ENCODE measurements around the gene ADI1.
"Not testable (repeated sequence)": the region's sequence is repeated elsewhere in the genome, so short reads cannot be mapped to it uniquely, and the experiment has no call there.

ADI1 gene

GRCh38 chr2:3492475-3492787, 26.9 kb downstream of the ADI1 start:
- DNase-seq: not testable (repeated sequence)

GRCh38 chr2:3491716-3492474, 27.4 kb downstream of the ADI1 start:
- DNase-seq: no peak

- no peak for DNase-seq
Observed at GRCh38 chr2:3491306-3491705, 28.0 kb downstream of the ADI1 start.

- DNase-seq: no peak
Observed at GRCh38 chr2:3490191-3491170, 28.9 kb downstream of the ADI1 start.

GRCh38 chr2:3489764-3490115, 29.6 kb downstream of the ADI1 start:
- DNase-seq: no peak

GRCh38 chr2:3488855-3489763, 30.2 kb downstream of the ADI1 start:
- no peak for DNase-seq

GRCh38 chr2:3488061-3488531, 31.2 kb downstream of the ADI1 start:
- DNase-seq: no peak

- DNase-seq: no peak
Observed at GRCh38 chr2:3487432-3487831, 31.9 kb downstream of the ADI1 start.

GRCh38 chr2:3487028-3487425, 32.3 kb downstream of the ADI1 start:
- DNase-seq: no peak

- DNase-seq: no peak
Observed at GRCh38 chr2:3486047-3487027, 33.0 kb downstream of the ADI1 start.

GRCh38 chr2:3485166-3485565, 34.2 kb downstream of the ADI1 start:
- no peak for DNase-seq

- DNase-seq: no peak
Observed at GRCh38 chr2:3483986-3484960, 35.1 kb downstream of the ADI1 start.

GRCh38 chr2:3483227-3483985, 35.9 kb downstream of the ADI1 start:
- DNase-seq: no peak

- no peak for DNase-seq
Observed at GRCh38 chr2:3482363-3482821, 36.9 kb downstream of the ADI1 start.

- no peak for DNase-seq
Observed at GRCh38 chr2:3481736-3482362, 37.5 kb downstream of the ADI1 start.

GRCh38 chr2:3481011-3481400, 38.3 kb downstream of the ADI1 start:
- DNase-seq: no peak

GRCh38 chr2:3480352-3481010, 38.9 kb downstream of the ADI1 start:
- no peak for DNase-seq
